H4 (cell line): Measurements from ENCODE around the gene CUEDC1. TPM values are rescaled to one million over a fixed set of nuclear protein-coding genes. Genes with fewer than 3 reads are reported as not detected.

Source experiments
- DNase-seq: peaks from one replicate; pipeline ENCODE4 v3.0.0-alpha.2; 2015; ENCODE audit warnings: low spot score
- total RNA-seq: library from RNA; depleted of rRNA; stranded (reverse); fragments of >200 nt; shearing (Covaris generic); gene quantifications from 2 replicates; pipeline ENCODE4 v1.2.3, GENCODE V29; 2014

Gene CUEDC1
- total RNA-seq, 1 experiment from 2014 or later: 7.4 TPM

- DNase-seq: no peak
These were observed 39.0 kb downstream of the CUEDC1 start for GRCh38 chr17:57915985-57916757.

- DNase-seq: no peak
These were observed 39.7 kb downstream of the CUEDC1 start for GRCh38 chr17:57915544-57915943.

GRCh38 chr17:57914273-57915142 lies 40.7 kb downstream of the CUEDC1 start:
- DNase-seq: no peak

- DNase-seq: no peak
These were observed 41.5 kb downstream of the CUEDC1 start for GRCh38 chr17:57913575-57914272.

- peak; percentile 52 for DNase-seq
These were observed 43.2 kb downstream of the CUEDC1 start for GRCh38 chr17:57911834-57912673.

- no peak for DNase-seq
These were observed 44.5 kb downstream of the CUEDC1 start for GRCh38 chr17:57910462-57911420.

- DNase-seq: no peak
These were observed 45.7 kb downstream of the CUEDC1 start for GRCh38 chr17:57909551-57909950.

- no peak for DNase-seq
These were observed 46.9 kb downstream of the CUEDC1 start for GRCh38 chr17:57908278-57908677.

GRCh38 chr17:57906910-57907309 lies 48.3 kb downstream of the CUEDC1 start:
- DNase-seq: no peak

GRCh38 chr17:57905875-57906455 lies 49.2 kb downstream of the CUEDC1 start:
- no peak for DNase-seq

- DNase-seq: no peak
These were observed 51.3 kb downstream of the CUEDC1 start for GRCh38 chr17:57903961-57904360.

GRCh38 chr17:57902800-57903759 lies 52.1 kb downstream of the CUEDC1 start:
- peak; percentile 98 for DNase-seq

- no peak for DNase-seq
These were observed 53.0 kb downstream of the CUEDC1 start for GRCh38 chr17:57902117-57902799.

- no peak for DNase-seq
These were observed 54.0 kb downstream of the CUEDC1 start for GRCh38 chr17:57900991-57901743.

- DNase-seq: peak; percentile 7
These were observed 55.4 kb downstream of the CUEDC1 start for GRCh38 chr17:57899822-57900221.

- peak; percentile 9 for DNase-seq
These were observed 55.8 kb downstream of the CUEDC1 start for GRCh38 chr17:57899391-57899790.
